ENCODE measurements around the gene SLC38A3. TPM values are rescaled to one million over a fixed set of nuclear protein-coding genes. Genes with fewer than 3 reads are reported as not detected.

The SLC38A3 gene
- total and polyA plus RNA-seq, 9 of the 15 experiments (the other 6 are each of a cell fraction or from before 2014, with no cell fraction given): 0.09 to 0.38 (median 0.16) TPM; not detected in 6

GRCh38 chr3:50212502-50212901 lies 7.4 kb downstream of the SLC38A3 start:
- peak; percentile 87 for ATAC-seq
- H3K27me3 ChIP-seq (ENCODE audit: control insufficient read depth in 2 of 2, insufficient read depth in 2 of 2, low read length in 2 of 2): peaks cover 0 to 21% of the 10 kb centered on the region in 2 experiments; a peak in 3 of 5 replicates

More at GRCh38 chr3:50212502-50212901, 7.4 kb downstream of the SLC38A3 start:
- H3K27ac ChIP-seq (ENCODE audit: extremely low read depth, low read depth, low read length): no peak overlapping the region
- CTCF ChIA-PET (ENCODE audit: low intra/inter-chr PET ratio): no interaction called here
- no peaks in the 10 kb centered on the region for H3K36me3 ChIP-seq (ENCODE audit: control insufficient read depth, insufficient read depth, low read length)
- in situ Hi-C loops (cut with MboI): no loop called here
- H3K9me1 ChIP-seq (ENCODE audit: control insufficient read depth, insufficient read depth, low read length): no peaks in the 10 kb centered on the region
- no peak for FAIRE-seq
- no peak overlapping the region for H3K4me3 ChIP-seq
- DNase-seq (ENCODE audit: extremely low read depth in 1 of 4, low spot score in 3 of 4): no peak
- H2AFZ ChIP-seq (ENCODE audit: low read depth, low read length): no peak overlapping the region
- no peak overlapping the region for H3K4me2 ChIP-seq (ENCODE audit: insufficient read depth, low read length)
- H3K9ac ChIP-seq (ENCODE audit: insufficient read depth in 1 of 2, low read depth in 2 of 2, low read length in 2 of 2): no peak overlapping the region
- 6% methylated on average over 2 of the region's 4 CpGs for WGBS (ENCODE audit: insufficient coverage, low coverage, missing lambda C conversion rate)
- BruUV-seq (replicated peaks): no TSS peak
- TF ChIP-seq KLF16 (IDR thresholded peaks at IDR 0.05) (no peak), BMI1 (IDR thresholded peaks at IDR 0.05; ENCODE audit: low read length) (no peak), SREBF2 (CRISPR knock-in tag; IDR thresholded peaks at IDR 0.05) (no peak)
- TF ChIP-seq, protein P1, sequence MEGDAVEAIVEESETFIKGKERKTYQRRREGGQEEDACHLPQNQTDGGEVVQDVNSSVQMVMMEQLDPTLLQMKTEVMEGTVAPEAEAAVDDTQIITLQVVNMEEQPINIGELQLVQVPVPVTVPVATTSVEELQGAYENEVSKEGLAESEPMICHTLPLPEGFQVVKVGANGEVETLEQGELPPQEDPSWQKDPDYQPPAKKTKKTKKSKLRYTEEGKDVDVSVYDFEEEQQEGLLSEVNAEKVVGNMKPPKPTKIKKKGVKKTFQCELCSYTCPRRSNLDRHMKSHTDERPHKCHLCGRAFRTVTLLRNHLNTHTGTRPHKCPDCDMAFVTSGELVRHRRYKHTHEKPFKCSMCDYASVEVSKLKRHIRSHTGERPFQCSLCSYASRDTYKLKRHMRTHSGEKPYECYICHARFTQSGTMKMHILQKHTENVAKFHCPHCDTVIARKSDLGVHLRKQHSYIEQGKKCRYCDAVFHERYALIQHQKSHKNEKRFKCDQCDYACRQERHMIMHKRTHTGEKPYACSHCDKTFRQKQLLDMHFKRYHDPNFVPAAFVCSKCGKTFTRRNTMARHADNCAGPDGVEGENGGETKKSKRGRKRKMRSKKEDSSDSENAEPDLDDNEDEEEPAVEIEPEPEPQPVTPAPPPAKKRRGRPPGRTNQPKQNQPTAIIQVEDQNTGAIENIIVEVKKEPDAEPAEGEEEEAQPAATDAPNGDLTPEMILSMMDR (IDR thresholded peaks at IDR 0.05 in 2 of 3, conservative IDR thresholded peaks at IDR 0.05 in 1 of 3; ENCODE audit: insufficient read depth in 2 of 3, low read depth in 1 of 3, low read length in 3 of 3): peak; percentile 5 to 19 (median 13); a peak in 1 of 6 replicates
- no peaks in the 10 kb centered on the region for H3K79me2 ChIP-seq (ENCODE audit: control insufficient read depth, insufficient read depth, low read length)
- POLR2A ChIA-PET: interaction anchor here (0.5 to 1.7 kb wide), 3 partner anchors 10 to 116 kb away, joined by 3 to 6 read pairs (median 3); no protein-coding TSS in a partner anchor
- H3K9me3 ChIP-seq (replicated peaks; ENCODE audit: control insufficient read depth, insufficient read depth, low read depth, low read length): no peaks in the 10 kb centered on the region
- intact Hi-C loops (cut with micrococcal nuclease): no loop called here
- no peaks in the 10 kb centered on the region for H4K20me1 ChIP-seq (replicated peaks; ENCODE audit: control insufficient read depth, insufficient read depth, low read length)
- H3K4me1 ChIP-seq (replicated peaks in 1 of 2; ENCODE audit: control insufficient read depth in 2 of 2, insufficient read depth in 2 of 2, low read length in 2 of 2): no peaks in the 10 kb centered on the region; a peak in 2 of 5 replicates

Data from K562 (cell line).